Measurements from ENCODE around the gene ENTPD8.
A peak's percentile ranks its signal among the peaks of the same experiment; 100 is the strongest.
"Not testable (repeated sequence)": the region's sequence is repeated elsewhere in the genome, so short reads cannot be mapped to it uniquely, and the experiment has no call there.

The ENTPD8 gene

DNA sequence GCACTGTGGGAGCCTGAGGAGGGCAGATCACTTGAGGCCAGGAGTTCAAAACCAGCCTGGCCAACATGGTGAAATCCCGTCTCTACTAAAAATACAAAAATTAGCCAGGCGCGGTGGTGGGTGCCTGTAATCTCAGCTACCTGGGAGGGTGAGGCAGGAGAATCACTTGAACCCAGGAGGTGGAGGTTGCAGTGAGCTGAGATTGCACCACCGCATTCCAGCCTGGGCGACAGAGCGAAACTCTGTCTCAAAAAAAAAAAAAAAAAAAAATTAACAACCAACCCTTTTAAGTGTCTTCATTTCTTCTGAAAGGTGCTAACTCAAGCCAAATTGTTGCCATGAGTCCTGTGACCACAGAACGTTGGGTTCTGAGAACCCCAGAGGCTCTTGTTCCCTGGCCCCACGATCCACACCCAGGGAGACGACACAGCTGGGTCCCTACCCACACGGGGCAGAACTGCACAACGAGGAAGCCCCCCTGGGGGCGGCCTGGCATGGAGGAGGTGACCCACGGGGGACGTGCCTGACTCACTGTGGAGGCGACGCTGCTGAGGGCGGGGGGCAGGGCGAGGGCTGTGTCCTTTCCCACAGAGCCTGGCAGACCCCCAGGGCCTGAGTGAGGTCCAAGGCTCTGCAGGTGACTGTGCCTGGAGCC lies 30.8 kb downstream of the ENTPD8 start:
- H3K27me3 Mint-ChIP-seq; H3K36me3 Mint-ChIP-seq (ENCODE audit: insufficient read depth); H3K9me3 Mint-ChIP-seq; H3K27ac Mint-ChIP-seq (ENCODE audit: low read depth); ATAC-seq (replicated peaks; ENCODE audit: extremely low read depth, poor library complexity, severe bottlenecking); DNase-seq (ENCODE audit: low spot score in 2 of 2): not testable (repeated sequence)
- Mint-ChIP-seq H3K4me3 (peak overlapping the region; percentile 31), H3K4me1 (peaks cover 17% of the 10 kb centered on the region)

DNA sequence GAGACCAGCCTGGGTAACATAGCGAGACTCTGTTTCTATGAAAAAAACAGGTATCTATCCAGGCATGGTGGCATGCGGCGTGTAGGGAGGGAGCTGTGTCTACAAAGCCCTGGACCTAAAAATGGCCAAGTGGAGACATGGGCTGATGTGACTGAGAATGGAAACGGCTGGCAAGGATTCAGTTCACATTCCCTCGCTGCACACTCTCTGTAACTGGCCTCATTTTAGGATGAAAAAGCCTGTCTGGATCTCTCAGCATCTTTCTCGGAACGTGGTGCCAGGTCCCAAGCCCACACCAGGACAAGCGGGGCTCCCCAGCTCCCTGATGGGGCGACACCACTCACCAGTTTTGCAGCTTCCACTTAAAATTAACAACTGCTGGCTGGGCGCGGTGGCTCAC lies 31.6 kb downstream of the ENTPD8 start:
- peaks cover 7% of the 10 kb centered on the region for H3K36me3 Mint-ChIP-seq (ENCODE audit: insufficient read depth)
- ATAC-seq (replicated peaks; ENCODE audit: extremely low read depth, poor library complexity, severe bottlenecking) (no peak), DNase-seq (ENCODE audit: low spot score in 2 of 2) (no peak)
- no peaks in the 10 kb centered on the region for H3K9me3 Mint-ChIP-seq
- no peak overlapping the region for H3K27ac Mint-ChIP-seq (ENCODE audit: low read depth)
- H3K4me3 Mint-ChIP-seq, result peak overlapping the region; percentile 37
- H3K4me1 Mint-ChIP-seq, result peaks cover 16% of the 10 kb centered on the region
- peaks cover 9% of the 10 kb centered on the region for H3K27me3 Mint-ChIP-seq

DNA sequence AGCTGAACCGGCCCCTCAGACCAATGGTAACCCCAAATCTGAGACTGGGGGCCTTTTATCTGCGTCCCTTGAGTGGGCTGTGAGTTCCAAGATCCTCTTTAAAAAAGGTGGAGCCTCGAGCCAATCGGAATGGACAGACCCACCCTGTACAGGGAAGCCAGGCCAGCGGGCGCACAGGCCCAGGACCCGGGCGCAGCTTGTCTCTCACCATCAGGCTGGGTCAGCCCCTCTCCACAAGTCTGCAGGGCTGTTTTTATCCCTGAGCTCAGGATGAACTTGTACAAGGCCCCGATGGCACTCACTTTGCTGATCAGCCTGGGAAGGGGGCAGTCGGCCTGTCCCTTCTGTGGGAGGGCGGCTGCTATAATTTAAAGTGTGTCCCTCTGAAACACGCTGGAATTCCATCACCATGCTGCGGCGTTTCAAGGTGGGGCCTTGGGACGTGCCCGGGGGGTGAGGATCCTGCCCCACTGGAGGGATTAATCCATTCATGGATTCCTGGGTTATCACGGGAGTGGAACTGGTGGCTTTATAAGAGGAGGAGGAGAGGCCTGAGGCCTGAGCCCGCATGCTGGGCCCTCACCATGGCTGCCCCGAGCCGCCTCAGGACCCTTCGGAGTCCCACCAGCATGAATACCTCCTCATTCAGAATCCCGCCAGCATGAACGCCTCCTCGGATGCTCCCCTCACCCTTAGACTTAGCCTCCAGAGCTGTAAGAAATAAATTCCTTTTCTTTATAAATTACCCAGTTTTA lies 32.3 kb downstream of the ENTPD8 start:
- no peaks in the 10 kb centered on the region for H3K9me3 Mint-ChIP-seq
- H3K27ac Mint-ChIP-seq (ENCODE audit: low read depth), result no peak overlapping the region
- ATAC-seq (replicated peaks; ENCODE audit: extremely low read depth, poor library complexity, severe bottlenecking), result no peak
- no peak for DNase-seq (ENCODE audit: low spot score in 2 of 2)
- peaks cover 10% of the 10 kb centered on the region for H3K4me1 Mint-ChIP-seq
- peak overlapping the region; percentile 37 for H3K4me3 Mint-ChIP-seq
- peaks cover 9% of the 10 kb centered on the region for H3K27me3 Mint-ChIP-seq
- peaks cover 7% of the 10 kb centered on the region for H3K36me3 Mint-ChIP-seq (ENCODE audit: insufficient read depth)

DNA sequence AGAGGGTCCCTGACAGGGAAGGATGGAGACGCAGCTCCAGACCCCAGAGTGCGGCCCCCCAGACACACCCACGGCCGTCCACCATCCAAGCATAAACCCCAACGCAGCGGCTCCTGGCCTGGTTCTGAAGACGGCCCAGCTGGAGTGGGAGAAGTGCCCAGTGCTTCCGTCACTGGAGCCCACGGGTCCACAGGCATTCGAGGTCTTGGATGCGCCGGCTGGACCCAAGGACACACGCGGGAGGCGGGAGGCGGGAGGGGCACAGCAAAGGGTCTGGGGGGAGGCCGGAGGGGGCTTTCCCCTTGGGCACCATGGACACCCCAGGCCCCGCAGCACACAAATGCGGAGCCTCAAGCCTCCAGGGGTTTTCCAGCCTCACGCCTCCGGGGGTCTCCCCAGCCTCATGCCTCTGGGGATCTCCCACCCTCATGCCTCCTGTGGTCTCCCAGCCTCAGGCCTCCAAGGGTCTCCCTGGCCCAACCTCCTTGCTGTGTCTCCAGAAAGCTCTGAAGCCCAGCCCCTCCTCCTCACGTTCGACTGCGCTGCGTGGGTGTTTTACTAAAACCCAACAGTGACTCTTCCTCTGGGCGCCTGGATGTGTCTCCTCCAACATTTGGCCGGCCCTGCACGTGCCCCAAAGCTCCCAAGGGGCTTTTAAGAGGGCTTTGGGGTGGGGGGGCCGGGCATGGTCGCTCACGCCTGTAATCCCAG lies 33.4 kb downstream of the ENTPD8 start:
- ATAC-seq (replicated peaks; ENCODE audit: extremely low read depth, poor library complexity, severe bottlenecking) (no peak), DNase-seq (ENCODE audit: low spot score in 2 of 2) (no peak)
- Mint-ChIP-seq H3K4me1 (peaks cover 11% of the 10 kb centered on the region), H3K27ac (ENCODE audit: low read depth) (no peak overlapping the region), H3K36me3 (ENCODE audit: insufficient read depth) (peaks cover 3% of the 10 kb centered on the region), H3K4me3 (peak overlapping the region; percentile 31), H3K27me3 (peaks cover 9% of the 10 kb centered on the region), H3K9me3 (no peaks in the 10 kb centered on the region)

DNA sequence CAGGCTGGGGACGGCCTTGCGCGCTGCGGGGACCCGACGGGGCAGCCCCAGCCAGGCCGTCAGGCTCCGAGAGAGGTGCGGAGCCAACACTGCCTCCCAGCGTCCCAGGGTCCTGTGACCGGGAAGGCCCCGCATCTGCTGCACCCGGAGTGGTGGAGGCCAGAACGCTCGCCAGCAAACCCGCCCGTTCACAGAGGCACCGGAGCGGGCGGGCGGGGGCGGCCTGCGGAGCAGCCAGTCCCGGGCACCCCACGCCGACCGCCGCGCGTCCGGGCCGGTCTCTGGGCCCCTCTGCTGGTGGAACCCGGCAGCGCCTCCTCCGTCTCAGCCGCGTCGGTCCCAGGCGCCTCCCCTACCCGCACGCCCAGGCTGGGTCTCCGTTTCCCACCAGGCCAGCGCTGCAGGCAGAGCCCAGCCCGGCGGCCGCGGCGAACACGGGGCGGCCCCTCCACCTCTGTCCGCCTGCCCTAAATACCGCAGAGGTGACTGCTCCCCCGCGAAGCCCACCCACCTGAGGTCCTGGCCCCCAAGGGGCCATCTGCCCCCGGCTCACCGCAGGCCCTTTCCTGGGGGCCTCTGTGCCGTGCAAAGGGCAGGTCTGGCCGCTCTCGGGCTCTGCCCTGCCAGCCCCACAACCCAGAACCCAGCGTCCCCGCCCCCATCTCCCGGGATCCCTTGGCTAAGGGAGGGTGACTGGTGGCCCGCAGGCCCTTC lies 34.1 kb downstream of the ENTPD8 start:
- H3K27ac Mint-ChIP-seq (ENCODE audit: low read depth), result no peak overlapping the region
- peaks cover 5% of the 10 kb centered on the region for H3K36me3 Mint-ChIP-seq (ENCODE audit: insufficient read depth)
- peaks cover 18% of the 10 kb centered on the region for H3K4me1 Mint-ChIP-seq
- DNase-seq (ENCODE audit: low spot score in 2 of 2) (peak; percentile 37 to 50), ATAC-seq (replicated peaks; ENCODE audit: extremely low read depth, poor library complexity, severe bottlenecking) (peak; percentile 62)
- no peaks in the 10 kb centered on the region for H3K9me3 Mint-ChIP-seq
- H3K27me3 Mint-ChIP-seq, result peaks cover 9% of the 10 kb centered on the region
- no peak overlapping the region for H3K4me3 Mint-ChIP-seq

DNA sequence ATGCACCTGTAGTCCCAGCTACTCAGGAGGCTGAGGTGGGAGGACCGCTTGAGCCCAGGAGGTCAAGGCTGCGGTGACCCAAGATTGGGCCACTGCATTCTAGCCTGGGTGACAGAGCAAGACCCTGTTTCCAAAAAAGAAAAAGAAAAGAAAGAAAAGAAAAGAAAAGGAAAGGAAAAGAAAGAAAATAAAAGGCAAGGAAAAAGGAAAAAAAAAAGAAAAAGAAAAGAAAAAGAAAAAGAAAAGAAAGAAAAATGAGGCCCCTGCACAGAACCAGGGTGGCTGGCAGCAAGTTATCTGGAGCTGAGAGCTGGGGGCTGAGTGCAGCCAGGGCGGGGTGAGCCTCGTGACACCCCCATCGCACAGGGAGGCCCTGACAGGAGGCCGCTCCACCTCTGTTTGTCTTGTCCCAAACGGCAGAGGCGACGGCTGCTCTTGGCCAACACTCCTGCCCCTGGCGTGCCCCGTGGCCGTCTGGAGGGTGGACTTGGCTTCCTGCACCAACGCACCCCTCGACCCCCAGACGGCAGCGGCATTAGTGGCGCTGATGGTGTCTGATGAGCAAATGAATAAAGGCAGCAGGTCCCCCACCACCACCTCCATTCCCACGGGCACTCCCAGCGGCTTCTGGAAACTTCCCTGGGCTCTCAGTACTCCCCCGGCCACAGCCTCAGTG lies 34.9 kb downstream of the ENTPD8 start:
- DNase-seq (ENCODE audit: low spot score in 2 of 2) (no peak), ATAC-seq (replicated peaks; ENCODE audit: extremely low read depth, poor library complexity, severe bottlenecking) (no peak)
- H3K36me3 Mint-ChIP-seq (ENCODE audit: insufficient read depth), result peaks cover 6% of the 10 kb centered on the region
- H3K27ac Mint-ChIP-seq (ENCODE audit: low read depth), result peak overlapping the region; percentile 59
- peaks cover 18% of the 10 kb centered on the region for H3K4me1 Mint-ChIP-seq
- H3K4me3 Mint-ChIP-seq, result peak overlapping the region; percentile 47
- no peaks in the 10 kb centered on the region for H3K9me3 Mint-ChIP-seq
- peaks cover 9% of the 10 kb centered on the region for H3K27me3 Mint-ChIP-seq

DNA sequence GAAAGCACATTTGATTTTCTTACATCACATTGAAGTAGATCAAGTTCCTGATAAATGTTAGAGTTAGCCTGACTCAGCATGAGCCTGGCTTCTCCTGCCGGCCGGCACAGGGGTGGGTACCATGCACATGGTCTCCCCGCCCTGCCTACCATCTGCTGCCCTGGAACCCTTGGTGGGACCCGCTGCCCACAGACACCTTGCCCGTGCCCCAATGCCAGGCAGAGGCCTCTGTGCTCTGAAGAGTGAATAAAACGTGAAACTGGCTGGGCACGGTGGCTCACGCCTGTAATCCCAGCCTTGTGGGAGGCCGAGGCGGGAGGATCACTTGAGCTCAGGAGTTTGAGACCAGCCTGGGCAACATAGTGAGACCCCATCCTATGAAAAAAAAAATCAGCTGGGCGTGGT lies 35.5 kb downstream of the ENTPD8 start:
- ATAC-seq (replicated peaks; ENCODE audit: extremely low read depth, poor library complexity, severe bottlenecking), result no peak
- Mint-ChIP-seq H3K27ac (ENCODE audit: low read depth) (peak overlapping the region; percentile 59), H3K27me3 (peaks cover 9% of the 10 kb centered on the region), H3K36me3 (ENCODE audit: insufficient read depth) (peaks cover 8% of the 10 kb centered on the region), H3K4me1 (peaks cover 18% of the 10 kb centered on the region), H3K4me3 (peak overlapping the region; percentile 47), H3K9me3 (no peaks in the 10 kb centered on the region)
- DNase-seq (ENCODE audit: low spot score in 2 of 2), result no peak

DNA sequence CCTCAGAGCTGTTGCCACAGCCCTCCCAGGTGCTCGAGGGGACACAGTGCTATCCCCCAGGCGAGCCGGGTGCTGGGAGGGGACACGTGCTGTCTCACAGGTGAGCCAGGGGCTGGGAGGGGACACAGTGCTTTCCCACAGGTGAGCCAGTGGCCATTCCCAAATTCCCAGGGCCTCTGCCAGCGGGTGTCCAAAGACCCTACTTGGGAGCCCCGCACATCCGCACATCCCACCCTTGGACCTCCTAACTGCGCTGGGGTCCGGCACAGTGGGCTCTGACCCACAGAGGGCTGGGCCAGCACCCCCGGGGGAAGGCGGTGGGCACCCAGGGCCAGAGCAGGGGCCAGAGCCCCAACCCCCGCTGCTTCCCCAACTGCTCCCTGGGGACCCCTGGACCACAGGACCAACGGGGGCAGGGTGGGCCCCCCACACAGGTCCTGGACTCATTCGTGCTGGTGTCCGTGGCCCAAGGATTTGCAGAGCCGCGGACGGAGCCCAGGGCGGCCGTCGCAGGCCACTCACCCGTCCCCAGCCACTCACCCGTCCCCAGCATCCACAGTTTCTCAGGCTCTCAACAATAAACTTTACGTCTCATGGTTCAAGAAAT lies 36.1 kb downstream of the ENTPD8 start:
- ATAC-seq (replicated peaks; ENCODE audit: extremely low read depth, poor library complexity, severe bottlenecking) (no peak), DNase-seq (ENCODE audit: low spot score in 2 of 2) (no peak)
- no peak overlapping the region for H3K4me3 Mint-ChIP-seq
- H3K36me3 Mint-ChIP-seq (ENCODE audit: insufficient read depth), result peaks cover 8% of the 10 kb centered on the region
- H3K27ac Mint-ChIP-seq (ENCODE audit: low read depth), result no peak overlapping the region
- peaks cover 14% of the 10 kb centered on the region for H3K4me1 Mint-ChIP-seq
- H3K9me3 Mint-ChIP-seq, result no peaks in the 10 kb centered on the region
- H3K27me3 Mint-ChIP-seq, result peaks cover 9% of the 10 kb centered on the region

DNA sequence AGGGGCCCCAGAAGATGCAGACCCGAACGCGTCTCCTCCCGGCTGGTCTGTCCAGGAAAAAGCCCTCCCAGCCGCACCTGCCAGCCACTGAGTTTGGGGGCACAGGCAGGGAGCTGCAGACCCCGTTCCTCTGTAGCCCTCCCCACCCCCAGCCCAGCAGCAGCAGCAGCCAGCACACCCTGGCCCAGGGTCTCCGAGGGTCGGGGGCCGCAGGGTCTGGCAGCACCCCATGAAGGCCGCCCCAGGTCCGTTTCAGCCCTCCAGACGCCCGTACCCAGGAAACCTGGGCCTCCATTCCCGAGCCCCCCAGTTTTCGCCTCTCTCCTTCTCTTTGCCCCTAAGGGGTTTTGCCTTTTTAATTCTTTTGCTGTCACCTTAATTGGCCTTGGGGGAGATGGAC lies 37.9 kb downstream of the ENTPD8 start:
- Mint-ChIP-seq H3K4me3 (no peak overlapping the region), H3K27me3 (peaks cover 9% of the 10 kb centered on the region), H3K27ac (ENCODE audit: low read depth) (no peak overlapping the region), H3K36me3 (ENCODE audit: insufficient read depth) (peaks cover 8% of the 10 kb centered on the region), H3K9me3 (no peaks in the 10 kb centered on the region), H3K4me1 (peaks cover 20% of the 10 kb centered on the region)
- DNase-seq (ENCODE audit: low spot score in 2 of 2) (no peak), ATAC-seq (replicated peaks; ENCODE audit: extremely low read depth, poor library complexity, severe bottlenecking) (no peak)

DNA sequence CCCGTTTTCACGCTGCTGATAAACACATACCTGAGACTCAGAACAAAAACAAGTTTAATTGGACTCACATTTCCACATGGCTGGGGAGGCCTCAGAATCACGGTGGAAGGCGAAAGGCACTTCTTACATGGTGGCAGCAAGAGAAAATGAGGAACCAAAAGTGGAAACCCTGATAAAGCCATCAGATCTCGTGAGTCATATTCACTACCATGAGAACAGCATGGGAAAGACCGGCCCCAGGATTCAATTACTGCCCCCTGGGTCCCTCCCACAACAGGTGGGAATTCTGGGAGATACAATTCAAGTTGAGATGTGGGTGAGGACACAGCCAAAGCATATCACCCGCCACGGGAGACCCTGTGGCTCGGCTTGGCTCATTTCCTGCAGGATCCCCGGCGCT lies 38.4 kb downstream of the ENTPD8 start:
- no peak for DNase-seq (ENCODE audit: low spot score in 2 of 2)
- Mint-ChIP-seq H3K27ac (ENCODE audit: low read depth) (no peak overlapping the region), H3K36me3 (ENCODE audit: insufficient read depth) (peaks cover 8% of the 10 kb centered on the region), H3K27me3 (peaks cover 9% of the 10 kb centered on the region), H3K4me3 (no peak overlapping the region), H3K9me3 (no peaks in the 10 kb centered on the region), H3K4me1 (peaks cover 25% of the 10 kb centered on the region)
- ATAC-seq (replicated peaks; ENCODE audit: extremely low read depth, poor library complexity, severe bottlenecking), result no peak

DNA sequence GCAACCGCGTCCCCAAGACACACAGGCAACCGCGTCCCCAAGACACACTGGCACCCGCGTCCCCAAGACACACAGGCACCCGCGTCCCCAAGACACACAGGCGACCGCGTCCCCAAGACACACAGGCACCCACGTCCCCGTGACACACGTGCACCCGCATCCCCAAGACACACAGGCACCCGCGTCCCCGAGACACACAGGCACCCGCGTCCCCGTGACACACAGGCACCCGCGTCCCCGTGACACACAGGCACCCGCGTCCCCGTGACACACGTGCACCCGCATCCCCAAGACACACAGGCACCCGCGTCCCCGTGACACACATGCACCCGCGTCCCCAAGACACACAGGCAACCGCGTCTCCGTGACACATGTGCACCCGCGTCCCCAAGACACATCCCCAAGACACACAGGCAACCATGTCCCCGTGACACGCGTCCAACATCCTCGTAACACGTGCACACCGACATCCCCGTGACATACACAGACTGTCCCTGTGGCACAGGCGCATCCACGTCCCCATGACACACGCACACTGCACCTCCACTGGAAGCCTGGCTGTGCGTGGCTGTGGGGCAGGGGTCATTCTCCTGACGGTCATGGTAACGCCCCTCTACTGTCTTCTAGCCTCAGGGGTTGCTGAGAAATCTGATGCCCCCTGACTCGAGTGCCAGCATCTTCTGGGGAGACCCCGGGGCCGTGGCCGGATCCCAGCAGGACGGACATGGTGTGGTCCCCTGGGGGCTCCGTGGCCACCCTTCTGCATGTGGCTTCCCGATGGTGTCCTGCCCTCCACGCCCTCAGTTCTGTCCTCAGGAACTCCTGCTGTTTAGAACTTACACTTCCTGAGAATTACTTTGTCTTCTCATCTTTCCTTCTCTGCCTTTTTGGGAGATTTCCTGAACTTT lies 42.3 kb downstream of the ENTPD8 start:
- no peaks in the 10 kb centered on the region for H3K27me3 Mint-ChIP-seq
- H3K4me1 Mint-ChIP-seq, result peaks cover 26% of the 10 kb centered on the region
- no peak for ATAC-seq (replicated peaks; ENCODE audit: extremely low read depth, poor library complexity, severe bottlenecking)
- no peak overlapping the region for H3K4me3 Mint-ChIP-seq
- peak overlapping the region; percentile 22 for H3K27ac Mint-ChIP-seq (ENCODE audit: low read depth)
- H3K36me3 Mint-ChIP-seq (ENCODE audit: insufficient read depth), result peaks cover 5% of the 10 kb centered on the region
- H3K9me3 Mint-ChIP-seq, result no peaks in the 10 kb centered on the region
- no peak for DNase-seq (ENCODE audit: low spot score in 2 of 2)
